Kidney epithelial cell (primary cell): Measurements from ENCODE around the gene PCBP3. TPM values are rescaled to one million over a fixed set of nuclear protein-coding genes. Genes with fewer than 3 reads are reported as not detected.

Experiments
- DNase-seq: peaks from one replicate; pipeline ENCODE4 v3.0.0-alpha.2; 2010; ENCODE audit warnings: low read depth
- H3K27me3 ChIP-seq: 2 replicates; pipeline ENCODE4 v1.6.0; 2011; ENCODE audit warnings: low read length; ENCODE audit not compliant: control insufficient read depth, insufficient read depth
- H3K36me3 ChIP-seq: 2 replicates; pipeline ENCODE4 v1.5.1; 2011; ENCODE audit warnings: low read length; ENCODE audit not compliant: control insufficient read depth, insufficient read depth
- H3K4me3 ChIP-seq: 2 replicates; pipeline ENCODE4 v1.5.1; 2011; ENCODE audit warnings: low read depth, mild to moderate bottlenecking, control low read depth, low read length
- total RNA-seq: library from RNA; depleted of rRNA; stranded (reverse); fragments of >200 nt; gene quantifications from 2 replicates; pipeline ENCODE4 v1.2.3, GENCODE V29; 2015
- TF ChIP-seq, protein P1 (sequence below): IDR thresholded peaks from 2 replicates; pipeline ENCODE4 v1.5.1; 2011; ENCODE audit warnings: mild to moderate bottlenecking, moderate library complexity, low read length, control low read depth, inconsistent platforms; ENCODE audit not compliant: insufficient read depth, poor library complexity, severe bottlenecking

The PCBP3 gene
- total RNA-seq, 1 donor from 2014 or later, result 1.3 TPM

DNA sequence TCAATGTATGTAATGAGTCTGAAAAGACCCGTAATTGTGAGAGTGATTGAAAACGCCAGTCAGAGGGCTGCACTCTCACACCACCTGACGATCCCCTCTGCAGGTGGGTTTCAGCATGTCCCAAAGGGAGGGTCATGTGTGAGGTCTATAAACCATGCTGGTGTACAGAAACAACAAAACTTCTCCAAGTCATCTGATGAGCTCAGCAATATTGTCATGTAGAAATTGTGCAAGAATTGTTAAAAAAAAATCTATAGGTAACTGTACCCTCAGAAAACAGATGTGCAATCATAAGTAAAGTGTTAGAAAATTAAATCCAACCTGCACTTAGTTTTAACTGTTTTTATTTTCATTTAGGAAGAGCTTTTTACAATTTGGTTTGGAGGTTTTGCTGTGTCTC, 152.5 kb downstream of the PCBP3 start:
- TF ChIP-seq, protein P1, sequence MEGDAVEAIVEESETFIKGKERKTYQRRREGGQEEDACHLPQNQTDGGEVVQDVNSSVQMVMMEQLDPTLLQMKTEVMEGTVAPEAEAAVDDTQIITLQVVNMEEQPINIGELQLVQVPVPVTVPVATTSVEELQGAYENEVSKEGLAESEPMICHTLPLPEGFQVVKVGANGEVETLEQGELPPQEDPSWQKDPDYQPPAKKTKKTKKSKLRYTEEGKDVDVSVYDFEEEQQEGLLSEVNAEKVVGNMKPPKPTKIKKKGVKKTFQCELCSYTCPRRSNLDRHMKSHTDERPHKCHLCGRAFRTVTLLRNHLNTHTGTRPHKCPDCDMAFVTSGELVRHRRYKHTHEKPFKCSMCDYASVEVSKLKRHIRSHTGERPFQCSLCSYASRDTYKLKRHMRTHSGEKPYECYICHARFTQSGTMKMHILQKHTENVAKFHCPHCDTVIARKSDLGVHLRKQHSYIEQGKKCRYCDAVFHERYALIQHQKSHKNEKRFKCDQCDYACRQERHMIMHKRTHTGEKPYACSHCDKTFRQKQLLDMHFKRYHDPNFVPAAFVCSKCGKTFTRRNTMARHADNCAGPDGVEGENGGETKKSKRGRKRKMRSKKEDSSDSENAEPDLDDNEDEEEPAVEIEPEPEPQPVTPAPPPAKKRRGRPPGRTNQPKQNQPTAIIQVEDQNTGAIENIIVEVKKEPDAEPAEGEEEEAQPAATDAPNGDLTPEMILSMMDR, result no peak
- Histone ChIP-seq H3K36me3 (no peaks in the 10 kb centered on the region), H3K4me3 (no peak overlapping the region), H3K27me3 (peaks cover 15% of the 10 kb centered on the region)
- no peak for DNase-seq

- H3K27me3 ChIP-seq, result peaks cover 8% of the 10 kb centered on the region
- no peak overlapping the region for H3K4me3 ChIP-seq
- DNase-seq, result no peak
- TF ChIP-seq, protein P1, result no peak
- no peaks in the 10 kb centered on the region for H3K36me3 ChIP-seq
Observed at GRCh38 chr21:45797338-45797737, 153.8 kb downstream of the PCBP3 start.

GRCh38 chr21:45799765-45800338, 156.3 kb downstream of the PCBP3 start:
- H3K4me3 ChIP-seq, result no peak overlapping the region
- peaks cover 7% of the 10 kb centered on the region for H3K27me3 ChIP-seq
- no peaks in the 10 kb centered on the region for H3K36me3 ChIP-seq
- TF ChIP-seq, protein P1, result no peak
- no peak for DNase-seq

- H3K36me3 ChIP-seq, result no peaks in the 10 kb centered on the region
- peaks cover 7% of the 10 kb centered on the region for H3K27me3 ChIP-seq
Observed at GRCh38 chr21:45800339-45801080, 157.0 kb downstream of the PCBP3 start.

DNA sequence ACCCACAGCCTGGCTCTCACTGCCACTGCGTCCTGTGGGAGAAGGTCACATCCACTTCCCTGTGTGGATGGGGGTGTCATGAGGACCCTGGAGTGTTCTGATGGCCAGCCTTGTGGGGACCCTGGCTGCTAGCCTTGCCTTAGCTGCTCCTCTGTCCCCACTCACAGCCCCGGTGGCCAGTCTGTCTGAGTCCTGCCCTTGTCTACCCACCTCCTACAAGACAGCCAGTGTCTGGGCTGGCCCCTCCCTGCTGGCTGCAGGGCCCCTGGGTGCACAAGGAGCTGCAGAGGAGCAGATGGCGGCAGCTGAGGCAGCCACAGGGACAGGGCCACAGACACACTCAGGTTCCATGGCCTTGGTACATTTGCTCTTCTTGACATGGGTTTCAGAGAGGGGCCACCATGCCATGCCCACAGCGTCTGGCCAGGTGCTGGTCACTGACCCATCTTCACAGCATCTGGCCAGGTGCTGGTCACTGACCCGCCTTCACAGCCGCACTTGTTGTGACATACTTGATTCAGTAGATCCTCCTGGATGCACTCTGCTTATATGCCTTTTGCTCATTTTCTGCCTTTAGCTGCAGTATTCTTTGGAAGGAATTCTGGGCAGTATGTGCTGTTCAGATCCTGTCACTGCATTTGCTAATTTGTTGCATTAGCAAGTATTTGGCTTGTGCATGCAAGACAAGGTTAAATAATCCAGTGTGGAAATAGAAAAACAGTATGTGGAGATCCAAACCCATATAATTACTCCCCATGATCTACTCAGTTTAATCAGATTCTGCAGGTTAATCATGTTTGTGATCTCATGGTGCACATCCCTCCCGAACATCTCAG, 157.8 kb downstream of the PCBP3 start:
- TF ChIP-seq, protein P1, result no peak
- H3K4me3 ChIP-seq, result no peak overlapping the region
- H3K36me3 ChIP-seq, result no peaks in the 10 kb centered on the region
- peaks cover 7% of the 10 kb centered on the region for H3K27me3 ChIP-seq
- no peak for DNase-seq

More at GRCh38 chr21:45800339-45801080, 157.0 kb downstream of the PCBP3 start:
- no peak for DNase-seq
- TF ChIP-seq, protein P1, result no peak
- no peak overlapping the region for H3K4me3 ChIP-seq
